GM21390 (cell line): Measurements from ENCODE around the gene CEP128.

Experiments
- ATAC-seq: cut with Tn5 transposase; IDR thresholded peaks from one replicate; pipeline ENCODE4 v1.9.1; 2021; ENCODE audit not compliant: unreplicated experiment

Gene CEP128

GRCh38 chr14:80496090-80496489 lies 445.4 kb downstream of the CEP128 start:
- no peak for ATAC-seq

DNA sequence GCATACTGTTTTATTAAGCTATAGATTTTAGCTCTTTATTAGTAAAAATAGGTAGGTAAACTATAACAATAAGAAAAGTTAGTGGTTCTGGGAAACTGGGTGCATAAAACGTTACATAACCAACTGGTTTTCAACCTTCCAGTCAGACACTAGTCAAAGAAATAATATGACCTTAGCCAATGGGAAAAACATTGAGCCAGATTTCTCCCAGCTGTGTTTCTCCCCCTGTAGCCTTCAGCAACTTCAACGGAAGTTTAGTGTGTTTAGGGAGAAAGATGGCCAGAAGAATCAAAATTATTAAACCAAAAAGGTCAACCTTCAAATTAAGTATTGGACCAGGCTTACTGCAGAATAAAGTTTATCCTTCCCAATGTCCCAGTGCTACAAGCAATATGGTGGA lies 446.8 kb downstream of the CEP128 start:
- no peak for ATAC-seq

DNA sequence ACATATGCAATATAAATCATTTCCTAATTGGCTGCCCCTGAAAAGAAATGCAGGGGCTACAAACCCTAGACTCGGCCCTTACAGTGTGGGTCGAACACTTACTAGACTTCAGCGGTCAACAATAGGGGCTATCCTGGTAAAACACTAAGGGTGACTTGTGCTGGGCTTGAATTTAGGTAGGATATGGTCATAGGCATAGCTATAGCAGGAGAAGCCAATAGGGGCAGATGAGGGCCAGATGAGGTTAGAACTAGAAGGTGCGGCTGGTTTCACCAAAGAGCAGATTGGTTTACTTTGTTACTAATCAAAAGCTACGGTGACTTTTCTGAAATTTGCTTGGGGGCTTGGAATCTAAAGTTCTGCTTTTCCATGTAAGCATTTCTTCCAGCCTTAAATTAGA lies 447.9 kb downstream of the CEP128 start:
- no peak for ATAC-seq

DNA sequence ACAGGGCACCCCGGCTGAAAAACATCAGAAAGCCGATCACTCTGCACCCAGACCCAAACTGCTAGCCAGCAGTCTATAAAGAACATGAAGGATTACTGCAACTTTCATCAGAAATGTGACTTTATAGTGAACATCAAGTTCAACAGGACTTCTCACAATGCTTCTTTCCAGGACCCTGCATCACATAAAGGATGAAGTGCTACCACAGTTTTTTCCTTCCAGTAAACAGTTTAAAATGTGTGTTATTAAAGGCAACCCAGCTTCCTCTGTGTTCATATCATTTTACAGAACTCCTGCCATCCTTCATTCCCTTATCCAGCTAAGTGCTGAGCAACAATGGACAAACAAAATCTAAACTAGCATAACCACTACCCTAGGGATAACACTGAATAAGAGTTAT lies 449.9 kb downstream of the CEP128 start:
- ATAC-seq = no peak

DNA sequence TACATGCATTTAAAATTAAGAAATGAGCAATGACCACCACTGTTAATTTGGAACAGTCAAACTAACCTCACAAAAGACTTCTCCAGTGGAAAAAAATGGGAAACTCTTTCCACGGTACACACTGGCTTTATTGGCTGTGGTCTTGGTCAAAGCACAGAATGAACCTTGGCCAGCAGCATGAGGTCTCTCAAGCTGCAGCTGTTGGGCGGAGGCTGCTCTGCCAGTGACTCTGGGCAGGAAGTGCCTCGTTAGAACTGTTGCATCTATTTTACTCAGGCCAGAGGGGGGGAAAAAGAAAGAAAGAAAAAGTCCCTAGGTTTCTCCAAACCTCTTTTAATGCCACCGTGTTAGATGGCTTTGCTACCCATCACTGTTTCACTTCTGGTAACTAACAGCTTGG lies 450.4 kb downstream of the CEP128 start:
- peak; percentile 81 for ATAC-seq

DNA sequence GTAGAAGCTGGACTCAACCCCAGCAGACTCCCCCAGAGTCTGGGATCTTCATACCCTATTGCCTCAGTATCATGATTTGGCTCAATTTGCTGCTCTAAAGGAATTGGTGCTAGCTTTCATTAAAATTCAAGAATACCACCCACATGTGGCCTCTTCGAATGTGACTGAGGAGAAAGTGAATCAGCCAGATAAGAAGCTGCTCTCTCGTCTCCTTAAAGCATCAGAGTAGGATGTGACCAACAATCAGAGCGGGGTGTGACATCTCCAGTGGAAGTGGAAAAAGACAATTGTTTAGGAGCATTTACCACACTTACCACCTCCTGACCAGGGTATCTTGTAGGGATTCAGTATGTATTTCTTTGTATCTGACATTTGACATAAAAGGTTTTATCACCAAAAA lies 452.0 kb downstream of the CEP128 start:
- no peak for ATAC-seq

- ATAC-seq = no peak
These were observed 455.8 kb downstream of the CEP128 start for GRCh38 chr14:80485764-80486163.

DNA sequence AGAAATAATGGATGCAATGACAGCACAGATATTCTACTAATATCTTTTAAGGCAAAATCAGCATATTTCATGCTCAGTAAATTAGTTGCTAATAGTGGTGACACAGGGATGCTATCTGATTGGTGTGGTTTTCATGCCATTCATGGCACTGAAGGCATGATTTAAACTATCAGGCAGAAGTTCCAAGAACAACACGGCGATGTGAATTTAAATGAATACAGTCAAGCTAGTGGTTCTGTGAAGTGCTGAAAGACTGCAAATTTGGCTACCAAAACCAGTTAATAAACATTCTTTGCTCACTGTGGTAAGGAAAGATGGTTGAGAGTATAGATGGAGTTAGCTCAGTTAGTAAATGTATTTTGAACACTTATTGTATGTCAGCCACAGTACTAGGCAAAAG lies 458.2 kb downstream of the CEP128 start:
- ATAC-seq = no peak

- ATAC-seq = no peak
These were observed 464.0 kb downstream of the CEP128 start for GRCh38 chr14:80477388-80478160.

DNA sequence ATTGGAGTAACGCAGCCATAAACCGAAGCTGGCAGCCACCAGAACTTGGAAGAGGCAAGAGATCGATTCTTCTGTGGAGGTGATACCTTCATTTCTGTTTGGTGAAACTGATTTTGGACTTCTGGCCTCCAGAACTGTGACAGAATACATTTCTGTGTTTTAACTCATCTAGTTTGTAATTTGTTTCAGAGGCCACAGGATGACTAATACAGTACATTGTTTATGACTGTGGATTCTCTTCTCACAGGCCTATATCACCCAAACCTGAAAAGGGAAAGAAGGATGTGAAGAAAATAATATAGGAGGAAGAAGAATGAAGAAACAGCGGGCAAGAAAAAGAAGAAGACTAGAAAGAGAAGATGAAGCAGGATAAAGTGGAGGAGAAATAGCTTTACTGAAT lies 466.5 kb downstream of the CEP128 start:
- no peak for ATAC-seq

DNA sequence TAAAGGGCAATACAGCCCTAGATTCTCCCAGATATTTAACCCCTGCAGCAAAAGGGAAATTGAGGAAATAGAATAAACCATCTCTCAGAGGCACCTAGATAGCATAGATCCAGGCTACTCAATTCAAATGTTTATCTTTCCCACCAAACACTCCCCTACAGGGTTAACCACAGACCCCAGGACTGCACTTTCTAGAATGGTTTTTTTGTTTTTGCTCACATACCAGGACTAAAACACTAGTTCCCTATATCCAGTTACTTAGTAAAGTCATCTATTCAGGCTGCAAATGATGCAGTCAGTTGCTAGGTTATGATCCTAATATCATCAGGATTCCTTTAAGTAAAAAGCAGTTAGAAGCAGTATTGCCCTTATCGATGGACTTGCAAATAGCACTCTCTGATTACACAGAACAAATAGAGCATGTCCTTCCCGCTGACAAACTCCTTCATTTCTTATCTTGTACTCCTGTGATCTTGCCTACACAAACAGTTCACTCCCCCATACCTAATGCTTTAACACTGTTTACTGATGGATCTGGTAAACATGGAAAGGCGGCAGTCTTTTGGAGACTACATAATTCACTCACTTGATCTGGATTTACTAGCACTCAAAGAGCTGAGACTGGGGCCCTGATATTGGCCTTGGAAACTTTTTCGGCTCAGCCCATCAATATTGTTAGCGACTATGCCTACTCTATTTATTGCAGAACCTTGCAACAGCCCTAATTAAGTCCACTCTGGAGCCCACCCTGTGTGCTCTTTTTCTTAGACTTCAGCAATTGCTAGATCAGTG lies 473.0 kb downstream of the CEP128 start:
- no peak for ATAC-seq

DNA sequence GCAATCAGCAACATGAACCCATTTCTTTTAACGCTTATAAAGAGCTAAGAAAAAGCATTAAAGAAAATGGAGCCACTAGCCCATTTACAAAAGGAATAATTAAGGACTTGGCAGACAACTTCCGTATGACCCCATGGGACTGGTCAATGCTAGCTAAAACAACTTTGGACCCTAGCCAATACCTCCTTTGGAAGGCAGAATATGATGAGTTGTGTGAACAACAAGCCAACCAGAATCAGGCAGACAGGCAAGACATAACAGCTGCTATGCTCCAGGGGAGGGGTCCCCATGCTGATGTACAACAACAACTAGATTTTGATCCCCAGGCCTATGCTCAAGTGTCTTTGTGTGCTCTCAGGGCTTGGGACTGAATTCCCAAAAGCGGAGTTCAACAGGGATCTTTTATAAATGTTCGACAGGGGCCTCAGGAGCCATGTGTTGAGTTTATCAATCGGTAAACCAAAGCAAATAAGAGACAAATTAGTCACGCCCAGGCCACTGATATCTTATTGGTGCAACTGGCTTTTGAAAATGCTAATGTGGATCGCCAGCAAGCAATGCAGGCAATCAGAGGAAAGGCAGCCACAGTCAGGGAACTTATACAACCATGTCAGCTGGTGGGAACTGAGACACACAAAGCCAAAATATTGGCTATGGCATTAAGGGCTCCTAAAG lies 475.9 kb downstream of the CEP128 start:
- ATAC-seq = no peak

- ATAC-seq = no peak
These were observed 476.9 kb downstream of the CEP128 start for GRCh38 chr14:80464531-80465149.

GRCh38 chr14:80456209-80456608 lies 485.3 kb downstream of the CEP128 start:
- ATAC-seq = no peak

- ATAC-seq = no peak
These were observed 486.5 kb downstream of the CEP128 start for GRCh38 chr14:80455031-80455430.

DNA sequence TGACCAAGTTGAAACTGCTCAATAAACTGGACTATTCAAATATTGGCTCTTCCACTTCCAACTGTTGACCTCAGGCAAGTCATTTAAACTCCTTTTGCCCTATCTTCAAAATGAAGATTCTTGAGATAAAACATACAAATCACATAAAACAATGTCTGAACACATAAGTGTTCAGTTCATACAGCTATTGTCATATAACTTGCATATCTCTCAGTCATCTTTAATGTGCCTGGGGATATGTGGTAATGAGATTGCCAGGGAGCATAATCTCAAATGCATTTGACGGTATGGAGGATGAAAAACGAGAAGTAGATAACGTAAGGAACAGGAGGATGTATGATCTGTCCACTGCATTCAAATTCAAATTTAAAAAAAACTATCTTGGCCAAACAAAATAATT lies 493.3 kb downstream of the CEP128 start:
- no peak for ATAC-seq

GRCh38 chr14:80447392-80447791 lies 494.1 kb downstream of the CEP128 start:
- no peak for ATAC-seq
